GM19099 (cell line): ENCODE measurements around the gene SEC16B.

Experiments
- POLR2A ChIP-seq: IDR thresholded peaks from 3 replicates; pipeline ENCODE4 v1.6.1; 2011; ENCODE audit warnings: low read depth; ENCODE audit not compliant: insufficient read length; ENCODE audit errors: extremely low read depth

SEC16B gene

DNA sequence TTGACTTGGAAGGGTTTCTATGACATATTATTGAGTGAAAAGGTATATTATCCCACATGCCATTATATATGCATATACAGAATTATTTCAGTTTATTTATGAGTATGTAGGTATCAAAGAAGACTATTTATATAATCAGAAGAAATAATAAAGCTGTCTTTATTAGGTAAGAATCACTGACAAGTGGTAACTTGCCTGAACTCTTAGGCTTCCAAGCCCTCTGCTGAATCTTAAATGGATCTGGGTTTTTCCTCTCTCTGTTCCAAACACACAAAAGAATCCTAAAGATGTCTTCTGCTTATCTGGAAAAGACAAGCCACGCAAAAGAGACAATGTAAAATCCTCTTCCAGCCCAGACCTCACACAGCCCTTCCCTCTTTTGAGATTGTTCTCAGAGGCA lies 14.9 kb upstream of the SEC16B start:
- TF ChIP-seq POLR2A = no peak

DNA sequence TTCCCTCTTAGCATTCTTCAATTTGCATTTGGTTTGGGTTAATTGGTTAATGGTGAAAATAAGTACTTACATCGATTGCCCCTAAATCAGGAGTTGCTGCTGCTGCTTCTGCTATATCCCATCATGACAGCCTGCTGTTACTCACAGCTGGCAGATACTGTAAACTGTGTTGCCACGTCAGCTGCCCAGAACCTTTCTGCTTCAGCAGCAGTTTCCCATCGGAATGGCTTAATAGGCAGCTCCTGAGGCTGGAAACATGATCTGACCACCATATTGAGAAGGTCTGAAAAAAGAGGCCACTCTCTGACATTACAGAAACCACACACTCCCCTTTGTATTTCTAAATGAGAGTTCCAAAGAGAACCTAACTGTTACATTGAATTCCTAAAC lies 14.3 kb upstream of the SEC16B start:
- no peak for TF ChIP-seq POLR2A

DNA sequence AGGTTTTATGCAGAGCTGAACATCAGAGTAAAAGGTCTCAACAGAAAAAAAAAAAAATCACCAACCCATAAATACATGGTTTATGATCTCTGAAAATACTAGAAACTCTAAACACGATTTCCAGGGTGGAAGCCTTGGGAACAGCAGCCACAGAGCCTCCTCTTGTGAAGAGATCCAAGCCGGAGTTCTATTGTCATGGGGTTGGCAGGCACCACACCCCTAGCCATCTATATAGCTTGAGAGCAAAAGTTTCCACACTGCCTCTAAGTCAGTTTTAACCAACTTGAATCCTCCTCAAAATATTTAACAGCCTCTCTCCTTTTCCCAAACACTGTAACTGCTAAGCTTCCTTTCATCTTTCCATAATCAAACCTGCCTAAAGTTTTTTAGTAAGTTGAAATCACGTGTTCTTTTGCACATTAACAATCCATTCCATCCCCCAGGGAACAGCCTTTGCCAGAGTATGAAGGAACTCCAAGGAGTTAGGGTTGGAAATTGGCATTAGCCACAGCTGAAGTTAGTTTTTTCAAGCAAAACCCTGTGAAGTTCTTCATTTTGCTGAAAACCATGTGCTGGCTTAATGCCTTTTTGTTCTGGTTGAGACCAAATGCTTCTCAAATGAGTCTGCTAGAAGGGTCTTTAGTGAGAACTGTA lies 13.8 kb upstream of the SEC16B start:
- no peak for TF ChIP-seq POLR2A

DNA sequence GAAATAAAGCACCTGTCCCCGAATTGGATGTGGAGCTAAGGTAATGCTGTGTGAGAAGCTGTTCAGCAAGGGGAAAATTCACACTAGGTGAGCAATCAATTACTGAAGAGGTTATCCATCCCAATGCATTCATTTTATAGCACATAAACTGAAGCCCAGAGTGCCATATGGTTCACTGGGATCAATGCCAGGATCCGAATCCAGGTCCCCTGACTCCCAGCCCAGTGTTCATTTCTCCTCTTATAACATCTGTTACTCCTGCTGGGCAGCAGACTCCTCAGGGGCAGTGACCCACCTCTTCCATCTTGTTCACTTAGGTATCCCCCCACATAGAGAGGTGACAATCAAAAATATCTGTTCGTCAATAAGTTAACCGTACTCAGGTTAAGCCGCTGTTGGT lies 13.2 kb upstream of the SEC16B start:
- no peak for TF ChIP-seq POLR2A

DNA sequence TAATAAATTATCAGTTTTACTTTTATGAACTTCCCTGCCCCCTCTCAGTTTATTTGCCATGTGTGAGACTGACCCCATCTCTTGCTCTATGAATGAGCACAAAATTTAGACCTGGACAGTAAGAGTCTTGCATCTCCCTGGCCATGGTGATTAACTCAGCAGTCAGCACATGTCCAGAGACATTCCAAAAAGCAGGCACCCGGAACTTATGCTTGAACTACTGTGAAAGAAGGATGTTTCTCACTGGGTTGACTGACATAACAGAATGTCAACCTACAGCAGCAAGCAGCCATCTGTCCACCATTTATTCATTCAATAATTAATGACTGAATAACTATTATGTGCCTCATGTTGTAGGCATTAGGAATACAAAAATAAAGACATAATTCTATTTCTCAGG lies 11.3 kb upstream of the SEC16B start:
- TF ChIP-seq POLR2A = no peak

DNA sequence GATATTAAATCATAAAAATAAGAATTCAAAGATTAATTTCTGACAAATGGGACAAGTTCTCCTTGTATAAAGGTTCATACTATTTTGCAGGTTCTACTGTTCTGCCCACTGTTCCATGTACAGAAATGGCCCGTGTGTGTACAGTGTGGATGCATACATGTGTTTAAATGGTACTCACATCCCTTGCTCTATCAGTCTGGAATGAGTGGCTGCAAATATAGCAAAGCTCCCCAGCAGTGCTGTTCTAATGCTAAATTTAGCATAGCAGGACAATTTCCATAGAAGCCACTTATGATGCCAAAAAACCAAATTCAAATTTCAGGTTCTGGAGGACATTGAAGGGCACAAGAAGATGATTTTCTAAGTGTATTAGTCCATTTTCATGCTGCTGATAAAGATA lies 9.4 kb upstream of the SEC16B start:
- TF ChIP-seq POLR2A = no peak

DNA sequence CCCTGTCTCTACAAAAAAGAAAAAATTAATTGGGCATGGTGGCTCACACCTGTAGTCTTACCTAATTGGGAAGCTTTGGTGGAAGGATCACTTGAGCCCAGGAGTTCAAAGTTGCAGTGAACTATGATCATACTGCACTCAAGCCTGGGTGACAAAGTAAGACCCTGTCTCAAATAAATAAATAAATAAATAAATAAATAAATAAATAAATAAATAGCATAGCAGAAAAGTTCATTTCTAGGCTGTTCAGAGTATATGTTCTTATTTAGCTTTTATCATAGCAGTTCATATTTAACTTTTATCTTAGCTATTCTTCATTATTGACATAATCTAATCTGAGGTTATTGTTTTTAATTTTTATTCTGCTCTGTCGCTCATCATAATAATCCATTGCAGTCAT lies 8.7 kb upstream of the SEC16B start:
- no peak for TF ChIP-seq POLR2A

DNA sequence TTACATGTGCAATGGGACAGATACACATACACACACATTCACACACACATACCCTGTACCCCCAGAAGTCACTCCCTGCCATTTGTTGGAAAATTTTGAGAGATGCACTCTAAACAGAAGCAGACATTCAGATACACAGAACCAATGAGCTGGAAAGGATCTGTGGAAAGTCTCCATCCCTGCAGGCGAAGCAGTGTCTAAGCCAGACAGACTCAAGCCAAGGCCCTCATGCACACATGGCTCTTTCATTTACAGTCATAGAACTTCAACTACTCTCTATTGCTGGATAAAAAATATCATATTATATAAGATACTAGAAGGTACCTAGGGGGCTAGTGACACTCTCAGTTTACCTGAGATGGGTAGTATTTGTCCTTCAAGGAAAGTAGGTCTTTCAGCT lies 7.3 kb upstream of the SEC16B start:
- no peak for TF ChIP-seq POLR2A

DNA sequence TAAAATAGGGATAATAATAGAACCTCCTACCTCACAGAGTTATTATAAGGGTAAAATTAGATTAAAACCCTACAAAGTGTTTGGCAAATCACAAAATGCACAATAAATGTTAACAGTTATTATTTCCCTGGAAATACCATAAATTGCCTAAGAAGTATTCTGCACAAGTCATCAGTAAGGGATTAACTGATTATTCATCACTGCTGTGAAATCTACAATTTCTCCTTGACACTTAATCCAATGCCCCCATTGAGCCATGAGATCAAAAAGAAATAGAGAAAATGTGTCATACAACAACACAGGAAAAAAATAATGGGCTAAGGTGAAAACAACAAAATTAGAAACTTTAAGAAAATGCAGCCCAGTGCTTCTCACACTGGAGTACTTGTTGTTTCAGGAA lies 6.7 kb upstream of the SEC16B start:
- no peak for TF ChIP-seq POLR2A

DNA sequence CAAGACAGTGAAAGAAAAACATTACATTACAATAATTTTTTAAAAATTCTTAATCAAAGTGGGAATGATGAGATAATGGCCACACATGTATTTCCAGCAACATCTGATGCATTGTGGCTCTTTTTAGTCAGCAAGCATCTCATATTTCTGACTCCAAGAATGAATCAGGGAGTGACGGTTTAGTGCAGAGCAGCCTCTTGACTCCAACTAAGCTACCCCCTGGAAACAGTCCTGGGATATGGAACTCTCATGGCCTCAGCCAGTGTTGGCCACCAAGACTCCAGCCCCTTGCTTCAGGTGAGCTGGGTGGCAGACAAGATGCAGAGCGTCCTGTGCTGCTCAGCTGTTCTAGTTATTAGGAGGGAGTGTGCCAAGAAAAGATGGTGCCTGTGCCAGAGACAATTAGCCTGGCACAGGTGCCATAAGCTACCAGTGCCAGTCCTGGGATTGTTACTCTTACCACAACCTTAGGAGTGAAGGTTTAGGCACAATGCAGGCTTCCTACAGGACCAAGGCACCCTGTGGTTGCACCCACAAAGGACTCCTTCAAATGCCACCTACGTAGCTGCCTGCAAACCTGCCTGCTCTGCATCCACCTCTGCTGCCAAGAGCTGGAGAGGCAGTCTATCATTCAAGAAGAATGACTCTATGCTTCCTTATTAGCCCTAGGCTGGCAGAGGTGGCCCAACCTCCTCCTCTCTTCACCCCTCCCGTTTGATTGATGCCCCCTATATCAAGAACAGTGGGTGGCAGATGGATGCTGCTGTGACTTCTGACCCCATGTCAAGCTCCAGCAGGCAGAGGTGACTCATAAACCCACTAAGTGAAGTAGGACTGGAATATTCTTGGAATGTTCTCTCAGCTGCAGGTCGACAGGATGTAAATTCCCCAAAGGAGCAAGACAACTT lies 6.0 kb upstream of the SEC16B start:
- no peak for TF ChIP-seq POLR2A

DNA sequence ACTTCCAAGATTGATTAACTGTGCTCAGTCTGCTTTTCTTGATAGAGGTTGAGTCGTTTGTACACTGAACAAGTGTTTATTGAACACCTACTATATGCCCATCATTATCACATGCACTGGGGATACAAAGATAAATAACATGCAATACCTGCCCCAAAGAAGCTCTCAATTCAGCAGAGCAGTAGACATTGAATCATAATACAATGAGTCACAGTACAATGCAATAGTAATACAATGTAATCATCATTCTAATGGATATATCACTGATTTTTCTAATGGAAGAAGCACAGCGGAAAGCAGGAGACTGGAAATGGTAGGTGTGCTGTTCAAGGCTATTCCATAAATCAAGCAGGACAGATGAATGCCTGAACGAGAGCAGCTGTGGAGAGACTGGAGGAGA lies 3.7 kb upstream of the SEC16B start:
- no peak for TF ChIP-seq POLR2A

DNA sequence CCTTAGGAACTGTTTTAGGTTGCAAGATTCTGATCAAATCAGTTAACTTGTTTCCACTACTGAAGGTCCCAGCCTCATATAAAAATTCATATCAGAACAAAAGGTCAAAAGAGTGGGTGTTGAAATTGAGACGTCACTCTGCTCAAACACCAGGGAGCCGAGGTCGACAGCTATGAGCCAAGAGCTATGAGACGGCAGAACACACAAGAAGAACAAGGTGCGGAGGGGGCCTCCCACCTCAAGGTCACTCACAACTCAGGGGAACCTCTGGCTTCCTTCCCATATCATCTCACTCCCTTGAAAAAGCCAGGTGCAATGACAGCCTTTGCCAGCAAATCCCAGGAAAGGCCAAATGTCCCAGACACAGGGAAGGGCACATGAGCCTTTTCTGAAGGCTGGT lies 749 bp downstream of the SEC16B start:
- no peak for TF ChIP-seq POLR2A

DNA sequence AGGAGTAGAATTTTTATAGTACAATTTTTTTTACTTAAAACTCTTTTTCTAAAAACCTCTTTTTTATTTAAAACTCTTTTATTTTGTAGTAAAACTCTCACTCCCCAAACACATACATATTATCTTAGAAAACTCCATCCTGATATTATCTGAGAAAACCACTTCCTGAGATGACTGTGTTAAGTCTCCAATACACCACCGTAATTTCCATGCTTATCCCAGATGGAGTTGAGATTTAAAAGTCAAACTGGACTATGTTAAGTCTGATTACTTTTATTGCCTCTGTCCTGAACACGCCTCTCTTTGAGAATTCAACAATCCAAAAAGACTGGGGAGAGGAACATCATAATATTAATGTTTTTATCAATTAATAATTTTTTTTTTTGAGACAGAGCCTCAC lies 3.7 kb downstream of the SEC16B start:
- no peak for TF ChIP-seq POLR2A

DNA sequence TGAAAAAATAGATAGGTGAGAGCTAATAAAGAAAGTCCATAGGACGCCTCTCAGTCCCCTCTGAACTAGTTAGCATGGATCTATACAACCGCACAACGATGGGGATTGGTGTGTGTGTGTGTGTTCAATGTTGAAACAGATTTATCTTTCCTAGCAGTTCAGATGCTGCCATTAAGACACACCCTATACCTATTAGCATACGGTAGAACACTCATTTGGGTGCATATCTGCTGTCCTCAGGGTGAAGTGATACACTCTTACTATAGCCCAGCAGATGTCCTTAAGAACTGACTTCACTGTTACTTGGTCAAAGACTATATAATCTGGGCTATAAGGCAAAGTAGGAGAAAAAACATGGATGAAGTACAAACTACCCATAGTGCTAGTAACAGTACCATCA lies 4.6 kb downstream of the SEC16B start:
- TF ChIP-seq POLR2A = no peak

DNA sequence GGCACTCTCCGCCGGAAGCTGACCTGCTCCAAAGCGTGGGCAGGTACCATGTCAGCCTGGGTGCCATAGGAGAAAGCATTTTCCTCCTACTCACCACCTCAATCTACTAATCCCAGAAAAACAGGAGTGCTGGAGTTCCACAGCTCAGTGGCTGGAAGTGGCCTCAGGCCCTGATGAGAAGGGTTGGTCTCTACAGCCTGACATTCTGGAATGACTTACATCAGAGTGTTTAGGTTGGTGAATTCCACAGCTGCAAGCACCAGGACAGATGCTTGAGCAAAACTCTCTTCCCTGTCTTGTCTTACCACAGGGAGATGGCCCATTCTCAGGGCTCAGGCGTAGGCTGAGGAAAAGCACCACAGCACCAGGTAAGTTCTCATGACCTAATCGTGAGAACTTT lies 5.5 kb downstream of the SEC16B start:
- no peak for TF ChIP-seq POLR2A

DNA sequence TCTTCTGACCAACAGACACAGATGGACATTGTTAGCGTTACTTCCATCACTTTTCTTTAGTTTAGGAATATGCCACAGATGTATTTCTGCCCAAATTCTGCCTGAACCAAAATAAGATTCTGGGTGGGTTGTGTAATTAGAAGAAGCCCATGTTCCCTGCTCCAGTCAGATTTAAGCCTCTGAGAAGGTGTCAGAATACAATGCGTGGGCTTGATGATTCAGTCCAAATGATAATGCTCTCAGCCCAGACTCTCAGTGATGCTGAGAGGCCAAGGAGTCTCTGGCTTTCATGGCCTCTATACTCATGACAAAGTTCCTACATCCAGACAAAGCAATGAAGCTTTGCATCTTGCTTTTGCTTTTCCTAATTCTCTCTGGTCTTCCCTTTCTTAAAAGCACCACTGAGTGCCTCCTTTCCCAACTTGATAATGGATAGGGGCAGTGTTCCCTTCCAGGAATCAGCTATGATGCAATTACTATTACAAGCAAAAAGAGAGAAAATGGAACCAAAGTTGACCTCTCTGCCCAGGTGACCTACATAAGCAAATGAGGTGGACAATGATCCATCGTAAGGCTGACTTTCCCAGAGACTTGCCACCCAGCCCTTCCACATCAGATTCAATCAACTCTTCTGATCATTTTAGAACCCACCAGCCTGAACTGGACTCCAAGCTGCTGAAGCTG lies 8.8 kb downstream of the SEC16B start:
- no peak for TF ChIP-seq POLR2A
